Right cardiac atrium (tissue), 5 donors: Measurements from ENCODE around the gene HRK. TPM values are rescaled to one million over a fixed set of nuclear protein-coding genes. Genes with fewer than 3 reads are reported as not detected.
A peak's percentile ranks its signal among the peaks of the same experiment; 100 is the strongest.

Experiments used
- ATAC-seq, 2 donors: fragments of 200-7000 bp; cut with Tn5 transposase; one replicate each; pipeline versions ENCODE4 v1.8.0 to v1.9.1; 2020; ENCODE audit warnings: moderate library complexity in 2 of 2, mild to moderate bottlenecking in 1 of 2
- DNase-seq, 3 donors: peaks; one replicate each; pipeline ENCODE4 v3.0.0-alpha.2; 2020
- H3K27ac ChIP-seq: one replicate; pipeline ENCODE4 v1.5.1; 2013; ENCODE audit warnings: mild to moderate bottlenecking, low read length, control low read depth, moderate library complexity
- H3K27me3 ChIP-seq: one replicate; pipeline ENCODE4 v1.6.1; 2013; ENCODE audit not compliant: control insufficient read depth, insufficient read depth
- H3K4me1 ChIP-seq: one replicate; pipeline ENCODE4 v1.6.1; 2013; ENCODE audit warnings: low read length; ENCODE audit not compliant: control insufficient read depth, insufficient read depth
- H3K4me3 ChIP-seq: one replicate; pipeline ENCODE4 v1.5.1; 2013; ENCODE audit warnings: low read length, control low read depth
- H3K9me3 ChIP-seq: one replicate; pipeline ENCODE4 v1.6.1; 2013; ENCODE audit warnings: low read length; ENCODE audit not compliant: control insufficient read depth
- WGBS: extraction: QIAGEN DNeasy Blood & Tissue Kit; methylation state at CpG from one replicate; pipeline ENCODE4 v1.1.7; 2013; 5-methylcytosine and 5-hydroxymethylcytosine counted together
- intact Hi-C, 4 donors: fragments of 100-400 bp; cut with DNase I; formaldehyde crosslinking; loops; one replicate each; pipeline versions ENCODE4 v1.11.0 to v1.14.0; 2022 to 2023
- long read RNA-seq, 4 donors: library from polyadenylated mRNA; unstranded; transcript quantifications; one replicate each; pipeline ENCODE4 v2.0.0, GENCODE V29; 2020 to 2021
- polyA plus RNA-seq: library from polyadenylated mRNA; stranded (reverse); fragments of 200-250 nt; gene quantifications from one replicate; pipeline ENCODE4 v1.2.3, GENCODE V29; 2013
- total RNA-seq, 4 donors: library from RNA; stranded (reverse); fragmentation: NEBNext Ultra II Directional; extraction: Animal tissue kit (Norgen Biotek cat#: 25700); gene quantifications; one replicate each; pipeline ENCODE4 v1.2.1, GENCODE V29; 2021
- donor health status: healthy with polysubstance abuse.
- donor health status: DM: no; HTN: yes; CAD: no.
- donor health status: DM: no; HTN: no; CAD: no.
- donor health status: DM: no; HTN: yes; CAD: no; lungs with severe emphysema.
- donor health status: DM: yes; HTN: yes; CAD: no.

The HRK gene
- total RNA-seq, result not detected
- polyA plus RNA-seq, result not detected
- long read RNA-seq, donor 1, result 0 reads
- long read RNA-seq, donor 2, full-length matches to known transcripts, result 1 of 1 reads
- long read RNA-seq, donor 2, partial matches to known transcripts, result 0 of 1 reads
- long read RNA-seq, donor 2, other reads (novel, unspliced or antisense), result 0 of 1 reads
- long read RNA-seq, donor 3, result 0 reads
- long read RNA-seq, donor 4, result 0 reads

- peak within 1 kb of the TSS; percentile 8 for H3K4me3 ChIP-seq
- ATAC-seq, result no peak
- H3K9me3 ChIP-seq, result no peaks in the 10 kb centered on the region
- H3K27me3 ChIP-seq, result no peaks in the 10 kb centered on the region
- DNase-seq, result peak in 1 of 3 donors; percentile 55
- H3K27ac ChIP-seq, result no peak within 1 kb of the TSS
- intact Hi-C loops, result loop anchor here in 3 of 4 donors (5.0 to 10.0 kb wide), 2 partner anchors 177 to 179 kb away; no protein-coding TSS in a partner anchor
- peaks cover 2% of the 10 kb centered on the region for H3K4me1 ChIP-seq
- under 1% methylated on average over 49 of the region's 49 CpGs for WGBS
These were observed at the start of gene HRK for GRCh38 chr12:116881325-116881876. Gene HRK, minus strand, starts transcription at chr12:116881441. Its CDS starts 134 bp downstream, at chr12:116881307.

- DNase-seq (no peak), ATAC-seq (no peak)
- H3K27me3 ChIP-seq, result no peaks in the 10 kb centered on the region
- H3K9me3 ChIP-seq, result no peaks in the 10 kb centered on the region
- no peak overlapping the region for H3K4me3 ChIP-seq
- intact Hi-C loops, result no loop called here
- H3K27ac ChIP-seq, result no peak overlapping the region
- H3K4me1 ChIP-seq, result peaks cover 5% of the 10 kb centered on the region
These were observed 48.6 kb upstream of the HRK start for GRCh38 chr12:116929885-116930284.

GRCh38 chr12:116928504-116928903 is 47.3 kb upstream of the HRK start:
- Histone ChIP-seq H3K27me3 (no peaks in the 10 kb centered on the region), H3K4me3 (no peak overlapping the region), H3K9me3 (no peaks in the 10 kb centered on the region), H3K4me1 (peaks cover 2% of the 10 kb centered on the region), H3K27ac (no peak overlapping the region)
- 95% methylated on average over 5 of the region's 5 CpGs for WGBS
- ATAC-seq (no peak), DNase-seq (no peak)
- intact Hi-C loops, result no loop called here

GRCh38 chr12:116927244-116927940 is 46.2 kb upstream of the HRK start:
- no peaks in the 10 kb centered on the region for H3K27me3 ChIP-seq
- intact Hi-C loops, result no loop called here
- no peak overlapping the region for H3K4me3 ChIP-seq
- no peak overlapping the region for H3K27ac ChIP-seq
- no peaks in the 10 kb centered on the region for H3K9me3 ChIP-seq
- H3K4me1 ChIP-seq, result peaks cover 2% of the 10 kb centered on the region
- ATAC-seq, result no peak
- no peak for DNase-seq
- WGBS, result 69% methylated on average over 9 of the region's 9 CpGs

GRCh38 chr12:116926283-116927243 is 45.3 kb upstream of the HRK start:
- H3K9me3 ChIP-seq, result no peaks in the 10 kb centered on the region
- H3K4me3 ChIP-seq, result peak overlapping the region; percentile 20
- H3K4me1 ChIP-seq, result peaks cover 2% of the 10 kb centered on the region
- peak in 1 of 2 donors; percentile 75 for ATAC-seq
- intact Hi-C loops, result no loop called here
- no peaks in the 10 kb centered on the region for H3K27me3 ChIP-seq
- no peak for DNase-seq
- H3K27ac ChIP-seq, result no peak overlapping the region
- 50% methylated on average over 8 of the region's 8 CpGs for WGBS

- intact Hi-C loops, result no loop called here
These were observed 43.6 kb upstream of the HRK start for GRCh38 chr12:116924558-116925453.

GRCh38 chr12:116922194-116922897 is 41.1 kb upstream of the HRK start:
- Histone ChIP-seq H3K27ac (no peak overlapping the region), H3K4me1 (peaks cover 2% of the 10 kb centered on the region), H3K27me3 (no peaks in the 10 kb centered on the region), H3K4me3 (no peak overlapping the region), H3K9me3 (no peaks in the 10 kb centered on the region)
- WGBS, result 74% methylated on average over 2 of the region's 2 CpGs
- DNase-seq (no peak), ATAC-seq (no peak)
- intact Hi-C loops, result no loop called here

More at GRCh38 chr12:116924558-116925453, 43.6 kb upstream of the HRK start:
- Histone ChIP-seq H3K9me3 (no peaks in the 10 kb centered on the region), H3K27ac (no peak overlapping the region), H3K27me3 (no peaks in the 10 kb centered on the region), H3K4me3 (no peak overlapping the region), H3K4me1 (peaks cover 2% of the 10 kb centered on the region)
- 73% methylated on average over 5 of the region's 5 CpGs for WGBS
- ATAC-seq, result peak in 1 of 2 donors; percentile 51
- DNase-seq, result peak in 1 of 3 donors; percentile 20

GRCh38 chr12:116920939-116921338 is 39.7 kb upstream of the HRK start:
- no peaks in the 10 kb centered on the region for H3K27me3 ChIP-seq
- no peak overlapping the region for H3K27ac ChIP-seq
- no peak overlapping the region for H3K4me3 ChIP-seq
- 89% methylated on average over 3 of the region's 3 CpGs for WGBS
- no peak for ATAC-seq
- intact Hi-C loops, result no loop called here
- no peak for DNase-seq
- H3K9me3 ChIP-seq, result no peaks in the 10 kb centered on the region
- peaks cover 7% of the 10 kb centered on the region for H3K4me1 ChIP-seq

- ATAC-seq (no peak), DNase-seq (no peak)
- Histone ChIP-seq H3K4me3 (no peak overlapping the region), H3K9me3 (no peaks in the 10 kb centered on the region), H3K27ac (no peak overlapping the region), H3K4me1 (peaks cover 5% of the 10 kb centered on the region), H3K27me3 (no peaks in the 10 kb centered on the region)
- intact Hi-C loops, result no loop called here
- 79% methylated on average over 6 of the region's 6 CpGs for WGBS
These were observed 38.7 kb upstream of the HRK start for GRCh38 chr12:116919706-116920485.
